Activated CD4-positive, alpha-beta T cell treated with anti-CD3 and anti-CD28 coated beads, Interleukin-10, Interleukin-2, amounts not matched to agents 100 ng/mL and 50 ng/mL, durations not matched to agents 16 hours and 8 hours (primary cell): ENCODE data around the gene GAREM2.

Source experiments
- DNase-seq: peaks from one replicate; pipeline ENCODE4 v3.0.0-alpha.2; 2020

GAREM2 gene

GRCh38 chr2:26170795-26171194 is 2.1 kb upstream of the GAREM2 start:
- no peak for DNase-seq

DNA sequence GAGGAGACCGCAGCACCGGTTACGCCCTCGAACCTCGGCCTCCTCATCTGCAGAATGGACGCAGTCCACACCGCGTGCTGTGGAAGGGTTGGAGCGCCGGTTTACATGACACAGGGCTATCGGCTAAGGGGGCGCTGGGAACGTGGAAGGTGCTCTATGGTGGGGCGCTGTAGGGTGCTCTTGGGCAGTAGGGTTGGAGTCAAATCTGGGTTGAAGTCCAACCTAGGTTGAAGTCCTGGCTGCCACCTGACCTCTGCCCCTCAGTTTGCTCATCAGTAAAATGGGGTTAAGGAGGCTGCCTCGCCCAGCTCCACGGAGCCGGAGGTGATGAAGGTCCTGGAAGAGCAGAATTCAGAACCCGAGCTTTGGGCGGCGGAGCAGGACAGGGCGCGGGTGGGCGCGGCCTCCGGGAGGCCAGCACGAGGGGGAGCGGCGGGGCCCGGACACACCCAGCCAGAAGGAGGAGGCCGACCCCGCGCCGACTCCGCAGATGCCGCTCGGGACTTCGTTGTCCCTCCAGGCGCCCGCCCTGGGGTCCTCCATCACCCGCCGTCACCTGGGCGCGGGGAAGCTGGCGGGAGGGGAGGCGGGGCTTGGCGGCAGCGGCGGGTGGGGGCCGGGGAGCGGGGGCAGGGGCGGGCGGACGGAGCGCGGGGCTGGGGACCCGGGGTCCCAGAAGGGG is 558 bp upstream of the GAREM2 start:
- DNase-seq: no peak

DNA sequence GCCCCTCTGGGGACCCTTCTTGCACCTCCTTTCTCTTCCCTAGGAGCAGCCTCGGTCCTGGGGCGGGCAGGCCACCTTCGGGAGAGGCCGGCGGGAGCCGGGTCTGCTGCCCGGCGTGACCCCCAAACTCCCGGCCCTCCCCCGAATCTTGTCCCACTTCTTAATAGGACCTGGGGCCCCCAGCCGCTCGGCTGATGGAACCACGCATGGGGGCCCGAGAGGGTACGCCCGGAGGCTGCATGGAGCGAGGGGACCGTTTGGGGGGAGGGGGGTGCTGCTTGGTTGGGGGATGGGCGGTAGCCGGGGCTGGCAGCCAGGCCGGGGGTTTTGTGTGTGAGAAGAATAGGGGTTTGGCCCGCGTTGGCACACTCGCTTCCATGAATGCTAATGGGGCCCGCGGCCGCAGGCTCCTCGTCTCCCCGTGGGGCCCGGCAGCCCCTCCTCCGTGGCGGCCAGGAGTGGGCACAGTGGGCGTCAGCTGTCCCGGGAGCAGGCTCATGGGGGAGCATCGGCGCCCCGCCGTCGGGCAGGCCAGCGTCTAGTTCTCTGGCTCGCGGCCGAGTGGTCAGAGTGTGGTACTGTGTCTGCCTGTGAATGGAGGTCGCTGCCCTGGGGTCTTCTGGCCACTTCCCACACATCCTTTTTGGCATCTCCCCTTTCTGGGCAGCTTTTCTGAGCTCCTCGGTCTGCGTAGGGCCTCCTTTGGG is 1.0 kb downstream of the GAREM2 start:
- no peak for DNase-seq

DNA sequence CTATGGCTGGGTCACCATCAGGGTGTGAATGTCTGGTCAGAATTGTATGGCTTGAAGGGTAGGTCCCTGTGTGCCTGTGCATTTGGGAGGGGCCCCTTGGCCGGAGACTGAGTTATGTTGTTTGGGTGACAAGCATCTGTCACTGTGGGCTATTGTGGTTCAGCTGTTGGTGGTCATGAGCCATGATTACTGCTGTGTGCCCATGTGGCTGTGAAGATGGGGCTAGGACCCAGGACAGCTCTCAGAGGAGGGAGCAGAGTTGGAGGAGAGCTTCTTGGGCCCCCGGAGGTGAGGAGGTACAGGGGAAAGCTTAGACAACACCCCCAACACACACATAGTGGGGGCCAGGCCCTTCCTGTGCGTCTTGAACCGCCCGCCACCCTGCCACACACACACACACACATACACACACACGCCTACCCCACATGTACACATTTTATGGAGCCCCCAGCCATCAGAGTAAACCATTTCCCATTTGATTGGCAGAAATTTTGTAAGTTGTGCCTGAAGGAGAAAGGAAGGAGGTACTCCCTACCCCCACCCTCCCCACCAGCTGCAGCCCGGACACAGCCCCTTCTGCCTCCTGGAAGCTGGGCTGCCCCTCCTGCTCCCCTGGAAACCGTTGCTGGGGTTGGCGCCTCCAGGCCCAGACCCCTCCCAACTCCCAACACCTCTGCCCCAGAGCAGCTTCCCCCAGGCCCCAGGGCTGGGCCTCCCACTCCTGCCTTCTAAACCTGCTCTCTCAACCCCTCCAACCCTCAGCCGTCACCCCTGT is 2.0 kb downstream of the GAREM2 start:
- no peak for DNase-seq

DNA sequence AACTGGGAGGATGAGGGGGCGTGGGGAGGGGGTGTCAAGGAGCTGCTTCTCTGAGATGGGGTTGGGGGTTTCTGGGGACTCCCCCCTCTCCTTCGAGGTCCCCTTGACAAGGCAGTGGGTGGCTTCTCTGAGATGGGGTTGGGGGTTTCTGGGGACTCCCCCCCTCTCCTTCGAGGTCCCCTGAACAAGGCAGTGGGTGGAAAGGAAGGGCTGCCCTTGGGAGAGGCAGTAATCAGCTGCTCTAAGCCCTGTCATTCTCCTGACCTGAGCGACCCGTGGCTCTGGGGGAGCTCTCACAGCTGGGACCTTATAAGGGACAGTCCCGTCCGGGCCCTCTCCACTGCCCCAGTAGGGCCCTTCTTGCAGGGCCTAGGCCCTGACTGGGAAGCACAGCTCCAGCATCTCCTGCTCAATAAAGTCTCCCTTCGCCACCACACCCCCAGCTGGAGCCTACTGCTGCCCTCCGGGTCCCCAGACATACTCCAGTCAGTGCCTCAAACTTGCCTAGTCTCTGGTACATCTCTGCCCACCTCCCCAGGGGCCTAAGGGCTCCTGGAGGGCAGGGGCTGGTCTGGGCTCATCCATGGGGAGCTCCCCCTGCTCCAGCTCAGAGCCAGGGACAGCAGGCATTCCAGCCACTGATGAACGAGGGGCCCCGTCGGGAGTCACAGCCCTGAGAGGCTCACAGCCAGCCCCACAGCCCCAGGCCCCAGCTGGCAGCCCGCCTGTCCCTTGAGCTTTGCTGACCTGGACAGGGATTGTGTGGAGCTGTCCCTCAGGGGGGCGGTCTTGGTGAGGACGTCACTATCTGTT is 2.8 kb downstream of the GAREM2 start:
- DNase-seq: no peak

DNA sequence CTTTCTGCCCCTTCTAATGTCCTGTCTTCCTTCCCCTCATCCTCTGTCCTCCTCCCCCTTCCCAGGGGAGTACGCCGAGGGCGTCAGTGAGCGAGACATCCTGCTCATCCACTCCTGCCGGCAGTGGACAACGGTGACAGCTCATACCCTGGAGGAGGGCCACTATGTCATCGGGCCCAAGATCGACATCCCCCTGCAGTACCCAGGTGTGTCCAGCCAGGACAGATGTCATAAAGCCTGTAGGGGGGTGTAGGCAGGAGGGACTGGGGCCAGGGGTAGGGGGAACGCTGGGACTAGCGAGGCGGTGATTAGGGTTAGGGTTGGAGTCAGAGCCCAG is 3.4 kb downstream of the GAREM2 start:
- no peak for DNase-seq

DNA sequence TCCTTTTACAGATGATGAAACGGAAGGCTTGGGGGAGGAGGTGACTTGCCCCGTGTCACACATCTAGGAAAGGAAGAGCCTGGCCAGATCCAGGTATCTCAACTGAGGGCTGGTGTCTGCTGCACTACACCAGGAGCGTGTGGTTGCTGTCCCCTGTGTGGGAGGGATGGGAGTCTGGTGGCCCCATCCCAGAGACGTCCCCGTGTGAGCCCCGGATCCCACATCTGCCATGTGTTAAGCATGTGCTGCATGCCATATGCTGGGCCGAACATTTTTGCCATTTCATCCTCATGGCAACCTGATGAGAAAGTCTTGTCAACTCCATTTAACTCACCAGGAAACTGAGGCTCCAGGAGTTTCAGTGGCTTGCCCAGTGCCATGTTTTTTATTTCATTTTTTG is 4.2 kb downstream of the GAREM2 start:
- DNase-seq: no peak

- DNase-seq: no peak
These were observed 5.4 kb downstream of the GAREM2 start for GRCh38 chr2:26178246-26178645.

GRCh38 chr2:26178746-26179436 is 6.0 kb downstream of the GAREM2 start:
- DNase-seq: peak; percentile 14

DNA sequence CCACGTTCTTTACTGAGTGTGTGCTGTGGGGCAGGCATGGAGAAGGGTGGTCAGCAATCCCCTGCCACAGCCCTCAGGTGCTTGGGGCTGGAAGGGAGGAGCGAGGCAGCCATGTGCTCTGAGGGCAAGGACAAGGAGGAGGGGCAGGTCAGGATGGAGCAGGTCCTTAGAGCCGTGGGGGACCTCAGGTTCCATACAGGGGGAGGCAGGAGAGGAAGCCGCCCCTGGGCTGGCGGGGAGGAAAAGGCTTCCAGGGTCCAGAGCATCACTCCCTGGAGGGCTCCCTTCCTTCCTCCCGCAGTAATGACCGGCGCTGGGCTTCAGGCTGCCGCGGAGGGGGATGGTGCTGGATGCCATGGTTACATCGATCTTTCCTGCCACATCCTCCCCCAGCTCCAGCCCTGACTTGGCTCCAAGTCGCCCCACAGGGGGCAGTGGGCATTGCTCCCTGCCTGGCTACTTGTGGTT is 6.6 kb downstream of the GAREM2 start:
- no peak for DNase-seq

GRCh38 chr2:26182441-26182840 is 9.6 kb downstream of the GAREM2 start:
- DNase-seq: no peak

DNA sequence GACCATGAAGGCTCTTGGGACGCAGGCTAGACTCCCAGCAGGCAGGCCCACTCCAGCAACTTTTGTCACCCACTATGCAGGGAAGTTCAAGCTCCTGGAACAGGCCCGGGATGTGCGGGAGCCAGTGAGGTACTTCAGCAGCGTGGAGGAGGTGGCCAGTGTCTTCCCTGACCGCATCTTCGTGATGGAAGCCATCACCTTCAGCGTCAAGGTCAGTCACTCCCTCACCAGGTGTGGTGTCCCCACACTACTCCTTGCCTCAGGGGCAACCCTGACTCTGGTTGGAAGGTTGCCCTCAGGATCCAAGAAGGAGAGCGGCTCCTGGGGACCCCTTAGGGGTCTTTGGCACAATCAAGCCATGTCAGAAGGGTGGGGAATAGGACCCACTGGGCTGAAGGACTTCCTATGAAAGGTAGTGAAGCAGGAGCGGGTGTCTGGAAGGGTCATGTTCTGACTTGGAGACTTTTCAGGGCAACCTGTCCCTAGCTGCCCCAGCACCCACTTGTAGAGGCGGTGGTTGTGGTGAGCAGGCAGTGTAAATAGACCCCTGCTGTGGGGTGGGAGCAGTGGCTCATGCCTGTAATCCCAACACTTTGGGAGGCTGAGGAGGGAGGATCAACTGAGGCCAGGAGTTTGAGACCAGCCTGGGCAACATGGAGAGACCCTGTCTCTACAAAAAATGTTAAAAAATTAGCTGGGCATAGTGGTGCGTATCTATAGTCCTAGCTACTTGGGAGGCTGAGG is 10.2 kb downstream of the GAREM2 start:
- no peak for DNase-seq

- DNase-seq: no peak
These were observed 11.2 kb downstream of the GAREM2 start for GRCh38 chr2:26184121-26184520.

- DNase-seq: peak; percentile 89
These were observed 11.8 kb downstream of the GAREM2 start for GRCh38 chr2:26184555-26185303.

GRCh38 chr2:26185304-26185928 is 12.5 kb downstream of the GAREM2 start:
- DNase-seq: no peak

- DNase-seq: no peak
These were observed 13.3 kb downstream of the GAREM2 start for GRCh38 chr2:26185954-26186770.

DNA sequence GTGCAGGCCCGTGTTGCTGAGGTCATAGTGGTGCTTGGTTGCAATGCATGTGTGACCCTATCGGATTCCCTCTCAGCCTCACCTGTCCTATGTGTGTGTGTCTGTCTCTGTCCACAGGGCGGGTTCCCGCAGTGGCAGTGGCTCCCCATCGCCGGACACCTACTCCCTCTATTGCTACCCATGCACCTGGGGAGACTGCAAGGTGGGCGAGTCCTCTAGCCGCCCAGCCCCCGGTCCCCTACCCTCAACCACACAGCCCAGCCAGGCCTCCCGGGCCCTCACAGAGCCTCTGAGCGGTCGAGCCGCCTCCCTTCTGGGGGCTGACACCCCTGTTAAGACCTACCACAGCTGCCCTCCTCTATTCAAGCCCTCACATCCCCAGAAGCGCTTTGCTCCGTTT is 14.2 kb downstream of the GAREM2 start:
- DNase-seq: no peak

DNA sequence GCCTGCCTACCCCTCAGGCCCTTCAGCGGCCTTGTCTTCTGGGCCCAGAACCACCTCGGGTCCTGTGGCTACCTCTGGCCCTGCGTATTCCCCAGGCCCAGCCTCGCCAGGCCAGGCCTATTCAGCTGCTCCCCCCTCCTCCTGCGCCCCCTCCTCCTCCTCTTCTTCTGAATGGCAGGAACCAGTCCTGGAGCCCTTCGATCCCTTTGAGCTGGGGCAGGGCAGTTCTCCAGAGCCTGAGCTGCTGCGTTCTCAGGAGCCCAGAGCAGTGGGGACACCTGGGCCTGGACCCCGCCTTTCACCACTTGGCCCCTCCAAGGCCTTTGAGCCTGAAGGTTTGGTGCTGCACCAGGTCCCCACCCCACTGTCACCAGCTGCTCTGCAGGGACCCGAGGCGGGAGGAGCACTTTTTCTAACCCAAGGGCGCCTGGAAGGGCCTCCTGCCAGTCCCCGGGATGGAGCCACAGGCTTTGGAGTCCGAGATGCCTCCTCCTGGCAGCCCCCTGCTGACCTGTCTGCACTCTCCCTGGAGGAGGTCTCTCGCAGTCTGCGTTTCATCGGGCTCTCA is 14.7 kb downstream of the GAREM2 start:
- DNase-seq: no peak

DNA sequence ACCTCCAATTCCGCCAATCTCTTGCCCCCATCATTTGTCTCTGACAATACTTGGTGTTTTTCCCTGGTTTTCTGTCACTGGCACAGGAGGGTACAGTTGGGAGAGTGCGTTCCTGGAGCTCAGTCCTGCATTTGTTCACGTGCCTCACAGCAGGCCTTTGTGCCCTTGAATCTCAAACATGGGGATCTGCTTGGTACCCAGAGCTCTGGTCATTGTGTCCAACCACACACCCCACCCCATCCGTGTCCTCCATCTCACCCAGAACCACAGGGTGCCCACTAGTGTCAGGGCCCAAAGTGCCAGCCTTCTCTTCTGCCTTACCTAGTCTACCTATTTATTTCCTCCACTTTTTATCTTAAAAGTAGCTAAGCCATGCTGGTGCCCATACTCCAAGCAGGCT is 16.2 kb downstream of the GAREM2 start:
- no peak for DNase-seq
